KMS-11 (cell line): ENCODE data around the gene RPN2.

Source experiments
- H2AFZ ChIP-seq: fragments of 200-600 bp; sonication (generic); 2 replicates; pipeline ENCODE4 v1.6.1; 2016; ENCODE audit warnings: antibody characterized with exemption, mixed run types, low read depth
- H3K27ac ChIP-seq: fragments of 200-600 bp; sonication (generic); 2 replicates; pipeline ENCODE4 v1.6.1; 2016; ENCODE audit warnings: mild to moderate bottlenecking, mixed run types
- H3K27me3 ChIP-seq: fragments of 200-600 bp; sonication (generic); 2 replicates; pipeline ENCODE4 v1.6.1; 2017; ENCODE audit warnings: mild to moderate bottlenecking, low read depth, mixed run types, moderate library complexity; ENCODE audit not compliant: insufficient read depth
- H3K36me3 ChIP-seq: fragments of 200-600 bp; sonication (generic); 2 replicates; pipeline ENCODE4 v1.6.1; 2017; ENCODE audit warnings: mild to moderate bottlenecking, mixed run types; ENCODE audit not compliant: insufficient read depth
- H3K4me1 ChIP-seq: fragments of 200-600 bp; sonication (generic); 2 replicates; pipeline ENCODE4 v1.6.1; 2016; ENCODE audit warnings: mild to moderate bottlenecking, low read depth, mixed run types; ENCODE audit not compliant: poor library complexity, severe bottlenecking
- H3K4me2 ChIP-seq: fragments of 200-600 bp; sonication (generic); 2 replicates; pipeline ENCODE4 v1.7.0; 2016; ENCODE audit warnings: mild to moderate bottlenecking, mixed run types
- H3K4me3 ChIP-seq: fragments of 200-600 bp; sonication (generic); IDR thresholded peaks from 2 replicates; pipeline ENCODE4 v1.6.1; 2017; ENCODE audit warnings: low read depth, low read length, mixed read lengths; ENCODE audit not compliant: insufficient read depth
- H3K79me2 ChIP-seq: fragments of 200-600 bp; sonication (generic); 2 replicates; pipeline ENCODE4 v1.6.1; 2016; ENCODE audit warnings: low read depth, mixed run types; ENCODE audit not compliant: insufficient read depth
- H3K9ac ChIP-seq: fragments of 200-600 bp; sonication (generic); 2 replicates; pipeline ENCODE4 v1.6.1; 2016; ENCODE audit warnings: mild to moderate bottlenecking, mixed run types
- H4K20me1 ChIP-seq: fragments of 200-600 bp; sonication (generic); 2 replicates; pipeline ENCODE4 v1.6.1; 2016; ENCODE audit warnings: mild to moderate bottlenecking, mixed run types; ENCODE audit not compliant: insufficient read depth
- TF ChIP-seq, protein P1 (sequence below): fragments of 200-600 bp; sonication (generic); conservative IDR thresholded peaks from 2 replicates; pipeline ENCODE4 v1.6.1; 2017; ENCODE audit warnings: low read depth, mild to moderate bottlenecking, antibody characterized with exemption, low read length, moderate library complexity, mixed read lengths

RPN2 gene

DNA sequence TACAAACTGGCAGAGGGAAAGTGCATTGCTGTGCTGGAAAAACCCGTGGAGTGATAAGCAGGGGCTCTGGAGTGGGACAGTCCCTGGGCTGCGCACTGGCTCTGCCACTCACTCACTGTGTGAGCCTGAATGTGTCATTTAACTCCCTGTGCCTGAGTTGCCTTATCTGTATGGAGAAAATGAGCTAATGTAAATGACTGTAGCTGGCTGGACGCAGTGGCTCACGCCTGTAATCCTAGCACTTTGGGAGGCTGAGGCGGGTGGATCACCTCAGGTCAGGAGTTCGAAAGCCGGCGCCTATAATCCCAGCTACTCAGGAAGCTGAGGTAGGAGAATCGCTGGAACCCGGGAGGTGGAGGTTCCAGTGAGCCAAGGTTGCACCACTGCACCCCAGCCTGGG, 18.4 kb upstream of the RPN2 start:
- Histone ChIP-seq H3K36me3 (no peaks in the 10 kb centered on the region), H3K27me3 (no peaks in the 10 kb centered on the region), H3K4me2 (no peak overlapping the region), H3K4me1 (peaks cover 7% of the 10 kb centered on the region), H3K79me2 (no peaks in the 10 kb centered on the region), H4K20me1 (no peaks in the 10 kb centered on the region), H3K4me3 (no peak overlapping the region), H3K9ac (no peak overlapping the region), H2AFZ (no peak overlapping the region), H3K27ac (no peak overlapping the region)
- TF ChIP-seq, protein P1, sequence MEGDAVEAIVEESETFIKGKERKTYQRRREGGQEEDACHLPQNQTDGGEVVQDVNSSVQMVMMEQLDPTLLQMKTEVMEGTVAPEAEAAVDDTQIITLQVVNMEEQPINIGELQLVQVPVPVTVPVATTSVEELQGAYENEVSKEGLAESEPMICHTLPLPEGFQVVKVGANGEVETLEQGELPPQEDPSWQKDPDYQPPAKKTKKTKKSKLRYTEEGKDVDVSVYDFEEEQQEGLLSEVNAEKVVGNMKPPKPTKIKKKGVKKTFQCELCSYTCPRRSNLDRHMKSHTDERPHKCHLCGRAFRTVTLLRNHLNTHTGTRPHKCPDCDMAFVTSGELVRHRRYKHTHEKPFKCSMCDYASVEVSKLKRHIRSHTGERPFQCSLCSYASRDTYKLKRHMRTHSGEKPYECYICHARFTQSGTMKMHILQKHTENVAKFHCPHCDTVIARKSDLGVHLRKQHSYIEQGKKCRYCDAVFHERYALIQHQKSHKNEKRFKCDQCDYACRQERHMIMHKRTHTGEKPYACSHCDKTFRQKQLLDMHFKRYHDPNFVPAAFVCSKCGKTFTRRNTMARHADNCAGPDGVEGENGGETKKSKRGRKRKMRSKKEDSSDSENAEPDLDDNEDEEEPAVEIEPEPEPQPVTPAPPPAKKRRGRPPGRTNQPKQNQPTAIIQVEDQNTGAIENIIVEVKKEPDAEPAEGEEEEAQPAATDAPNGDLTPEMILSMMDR, result no peak

GRCh38 chr20:37161830-37162549, 17.1 kb upstream of the RPN2 start:
- Histone ChIP-seq H3K4me1 (peaks cover 7% of the 10 kb centered on the region), H3K79me2 (no peaks in the 10 kb centered on the region), H3K36me3 (no peaks in the 10 kb centered on the region), H3K27ac (no peak overlapping the region), H3K4me2 (no peak overlapping the region), H3K9ac (no peak overlapping the region), H3K27me3 (no peaks in the 10 kb centered on the region), H3K4me3 (no peak overlapping the region), H2AFZ (no peak overlapping the region), H4K20me1 (no peaks in the 10 kb centered on the region)
- TF ChIP-seq, protein P1, result no peak

DNA sequence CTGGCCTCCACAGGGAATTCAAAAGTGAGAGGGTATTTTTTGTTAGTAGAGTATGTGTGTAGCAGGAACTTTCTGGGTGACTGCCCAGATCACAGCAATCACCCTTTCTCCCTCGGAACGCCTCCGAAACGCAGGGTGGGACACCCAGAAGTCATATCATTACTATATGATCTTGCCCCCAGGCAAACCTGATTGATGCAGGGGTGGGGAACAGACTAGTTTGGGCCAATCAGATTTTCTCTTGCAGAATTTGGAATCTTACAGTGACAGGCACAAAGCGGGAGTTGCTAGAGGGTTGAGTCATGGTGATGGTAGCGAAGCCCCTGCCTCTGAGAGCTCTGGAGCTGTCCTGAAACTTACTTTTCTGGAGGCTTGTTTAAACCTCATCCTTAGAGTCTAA, 16.5 kb upstream of the RPN2 start:
- Histone ChIP-seq H3K4me1 (peaks cover 7% of the 10 kb centered on the region), H3K79me2 (no peaks in the 10 kb centered on the region), H3K27ac (no peak overlapping the region), H3K27me3 (no peaks in the 10 kb centered on the region), H3K9ac (no peak overlapping the region), H3K4me3 (no peak overlapping the region), H3K4me2 (no peak overlapping the region), H3K36me3 (no peaks in the 10 kb centered on the region), H2AFZ (no peak overlapping the region), H4K20me1 (no peaks in the 10 kb centered on the region)
- TF ChIP-seq, protein P1, result no peak

DNA sequence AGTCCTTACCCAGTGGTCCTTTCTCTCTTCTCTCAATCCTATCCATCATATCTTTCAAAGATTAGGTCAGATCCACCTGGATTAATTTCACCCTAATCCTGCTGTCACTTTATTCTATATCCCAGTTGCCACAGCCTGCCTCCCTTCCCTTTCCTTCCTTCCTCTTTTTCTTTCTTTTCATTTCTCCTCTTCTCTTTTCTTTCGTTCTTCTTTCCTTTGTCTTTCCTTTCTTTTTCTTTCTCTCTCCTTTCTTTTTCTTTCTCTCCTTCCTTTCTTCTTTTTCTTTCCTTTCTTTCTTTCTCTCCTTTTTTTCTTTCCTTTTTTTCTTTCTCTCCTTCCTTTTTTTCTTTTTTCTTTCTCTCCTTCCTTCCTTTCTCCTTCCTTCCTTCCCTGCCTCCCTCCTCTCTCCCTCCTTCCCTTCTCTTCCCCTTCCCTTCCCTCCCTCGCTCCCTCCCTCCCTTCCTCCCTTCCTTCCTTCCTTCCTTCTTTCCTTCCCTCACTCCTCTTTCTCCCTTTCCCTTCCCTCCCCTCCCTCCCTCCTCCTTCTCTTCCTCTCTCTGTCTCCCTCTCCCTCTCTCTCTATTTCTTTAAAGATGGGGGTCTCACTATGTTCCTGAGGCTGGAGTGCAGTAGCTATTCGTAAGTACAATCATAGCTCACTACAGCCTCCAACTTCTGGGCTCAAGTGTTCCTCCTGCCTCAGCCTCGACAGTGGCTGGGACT, 15.1 kb upstream of the RPN2 start:
- H3K36me3 ChIP-seq, result no peaks in the 10 kb centered on the region
- no peak overlapping the region for H3K4me2 ChIP-seq
- H2AFZ ChIP-seq, result no peak overlapping the region
- no peaks in the 10 kb centered on the region for H4K20me1 ChIP-seq
- H3K79me2 ChIP-seq, result no peaks in the 10 kb centered on the region
- no peak overlapping the region for H3K4me3 ChIP-seq
- no peak overlapping the region for H3K27ac ChIP-seq
- H3K27me3 ChIP-seq, result no peaks in the 10 kb centered on the region
- H3K9ac ChIP-seq, result no peak overlapping the region
- peaks cover 7% of the 10 kb centered on the region for H3K4me1 ChIP-seq
- TF ChIP-seq, protein P1, result no peak
